Gastrocnemius medialis (tissue), 4 donors: Measurements from ENCODE around the gene PAPPA2. TPM values are rescaled to one million over a fixed set of nuclear protein-coding genes. Genes with fewer than 3 reads are reported as not detected.
"Not testable (repeated sequence)": the region's sequence is repeated elsewhere in the genome, so short reads cannot be mapped to it uniquely, and the experiment has no call there.

Experiments
- ATAC-seq, 2 donors: fragments of 150-250 bp; one replicate each; pipeline ENCODE4 v1.9.1; 2016
- DNase-seq, 2 donors: peaks; one replicate each; pipeline ENCODE4 v3.0.0-alpha.2; 2019
- H3K27ac ChIP-seq, 4 donors: fragments of 200-600 bp; sonication (generic); 1 replicate in 1 of 4; 2 replicates in 3 of 4; pipeline ENCODE4 v1.5.1; 2016 to 2018; ENCODE audit warnings: mild to moderate bottlenecking in 2 of 4, moderate library complexity in 1 of 4
- H3K27me3 ChIP-seq, 3 donors: fragments of 200-600 bp; sonication (generic) in 2 of 3; 1 replicate in 1 of 3; 2 replicates in 2 of 3; pipeline versions ENCODE4 v1.5.1 to v1.6.0; 2016 to 2019; ENCODE audit warnings: mild to moderate bottlenecking in 1 of 3, moderate library complexity in 1 of 3
- H3K36me3 ChIP-seq, 2 donors: fragments of 200-600 bp; sonication (generic) in 1 of 2; one replicate each; pipeline ENCODE4 v1.5.1; 2017 to 2018
- H3K4me1 ChIP-seq, 2 donors: fragments of 200-600 bp; sonication (generic) in 1 of 2; one replicate each; pipeline ENCODE4 v1.5.1; 2016 to 2017; ENCODE audit warnings: mild to moderate bottlenecking in 2 of 2
- H3K4me3 ChIP-seq, 4 donors: fragments of 200-600 bp; sonication (generic) in 3 of 4; 1 replicate in 1 of 4; 2 replicates in 3 of 4; pipeline ENCODE4 v1.5.1; 2016 to 2019; ENCODE audit warnings: mild to moderate bottlenecking in 2 of 4
- H3K9me3 ChIP-seq, 3 donors: fragments of 200-600 bp; sonication (generic) in 2 of 3; 1 replicate in 1 of 3; 2 replicates in 2 of 3; pipeline ENCODE4 v1.5.1; 2016 to 2019
- CTCF ChIP-seq, 5 experiments: fragments of 450-650 bp in 3 of 5; fragments of 200-600 bp in 2 of 5; sonication (generic) in 2 of 5; IDR thresholded peaks in 4 of 5; conservative IDR thresholded peaks in 1 of 5; 1 replicate in 4 of 5; 2 replicates in 1 of 5; pipeline ENCODE4 v1.5.1; 2016 to 2019; ENCODE audit warnings: antibody characterized with exemption in 5 of 5, mild to moderate bottlenecking in 3 of 5, moderate library complexity in 3 of 5
- POLR2A ChIP-seq, 2 donors: fragments of 450-650 bp; IDR thresholded peaks; one replicate each; pipeline ENCODE4 v1.6.1; 2017; ENCODE audit warnings: antibody characterized with exemption in 2 of 2, mild to moderate bottlenecking in 2 of 2, moderate library complexity in 2 of 2
- in situ Hi-C, 4 donors: fragments of 200-750 bp; cut with MboI; loops; one replicate each; pipeline versions ENCODE4 v1.15.0 to v1.8.0; 2017; ENCODE audit warnings: low sequenced_read_pairs in 4 of 4
- intact Hi-C: fragments of 100-400 bp; cut with DNase I; formaldehyde crosslinking; loops from one replicate; pipeline ENCODE4 v1.15.1; 2023; ENCODE audit warnings: low total_unique reads
- total RNA-seq, 4 donors: library from RNA; depleted of rRNA; stranded (reverse); fragments of >200 nt; gene quantifications; one replicate each; pipeline versions ENCODE4 v1.1.0 to v1.2.3, GENCODE V29; 2016

Gene PAPPA2
- total RNA-seq, 4 donors from 2014 or later = 0.11 TPM; not detected in 3

DNA sequence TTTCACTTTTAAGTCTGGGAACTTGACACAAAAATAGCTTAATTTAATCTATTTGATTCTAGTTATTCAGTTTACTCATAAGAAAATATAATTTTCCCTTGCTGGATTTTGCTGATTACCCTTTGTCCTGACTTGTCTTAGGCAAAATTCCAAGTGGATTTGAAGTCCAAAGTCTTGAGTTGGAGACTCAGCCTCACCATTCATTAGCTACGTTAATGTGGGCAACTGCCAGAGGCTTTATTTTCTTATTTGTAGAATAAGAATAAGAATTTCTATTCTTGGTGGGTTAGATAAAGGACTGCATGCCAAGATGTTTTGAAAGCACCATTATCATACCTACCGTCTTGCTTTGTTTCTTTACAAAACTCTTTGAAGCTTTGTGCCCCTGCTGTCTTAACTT lies 22.8 kb upstream of the PAPPA2 start:
- H3K27ac ChIP-seq = no peak overlapping the region
- no peaks in the 10 kb centered on the region for H3K9me3 ChIP-seq
- intact Hi-C loops (no loop called here), in situ Hi-C loops (no loop called here)
- DNase-seq (no peak), ATAC-seq (no peak)
- H3K27me3 ChIP-seq = no peaks in the 10 kb centered on the region
- no peaks in the 10 kb centered on the region for H3K4me1 ChIP-seq
- no peak overlapping the region for H3K4me3 ChIP-seq
- TF ChIP-seq POLR2A (IDR thresholded peaks at IDR 0.05) (no peak), CTCF (IDR thresholded peaks at IDR 0.05 in 4 of 5, conservative IDR thresholded peaks at IDR 0.05 in 1 of 5) (no peak)
- H3K36me3 ChIP-seq = no peaks in the 10 kb centered on the region

DNA sequence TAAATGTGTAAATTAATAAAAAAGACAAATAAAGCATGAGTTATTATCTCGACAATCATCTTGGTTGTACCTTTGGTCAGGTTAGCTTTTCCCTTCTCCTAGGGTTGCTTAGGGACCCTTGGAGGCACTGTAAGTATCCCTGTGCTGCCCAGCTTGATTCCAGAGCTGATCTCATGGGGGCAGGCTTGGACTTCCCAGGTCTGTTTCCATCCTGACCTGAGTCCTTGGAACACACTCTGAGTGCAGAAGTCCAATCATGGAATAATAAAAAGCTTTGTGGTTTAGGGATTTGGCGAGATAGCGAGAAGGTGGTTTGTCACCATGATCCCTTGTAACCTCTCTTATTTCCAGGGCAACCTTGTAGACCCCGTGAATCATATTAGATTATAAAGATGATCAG lies 18.7 kb upstream of the PAPPA2 start:
- TF ChIP-seq CTCF (IDR thresholded peaks at IDR 0.05 in 4 of 5, conservative IDR thresholded peaks at IDR 0.05 in 1 of 5) (no peak), POLR2A (IDR thresholded peaks at IDR 0.05) (no peak)
- intact Hi-C loops = no loop called here
- no peak for DNase-seq

GRCh38 chr1:176445402-176445801 lies 17.6 kb upstream of the PAPPA2 start:
- ATAC-seq (no peak), DNase-seq (no peak)
- H3K4me1 ChIP-seq = no peaks in the 10 kb centered on the region
- no peak overlapping the region for H3K27ac ChIP-seq
- no peaks in the 10 kb centered on the region for H3K27me3 ChIP-seq
- no peaks in the 10 kb centered on the region for H3K9me3 ChIP-seq
- TF ChIP-seq CTCF (IDR thresholded peaks at IDR 0.05 in 4 of 5, conservative IDR thresholded peaks at IDR 0.05 in 1 of 5) (no peak), POLR2A (IDR thresholded peaks at IDR 0.05) (no peak)
- no peaks in the 10 kb centered on the region for H3K36me3 ChIP-seq
- intact Hi-C loops = no loop called here
- H3K4me3 ChIP-seq = no peak overlapping the region
- in situ Hi-C loops = no loop called here

More for the DNA sequence above, 18.7 kb upstream of the PAPPA2 start:
- Histone ChIP-seq H3K27me3 (no peaks in the 10 kb centered on the region), H3K27ac (no peak overlapping the region), H3K9me3 (no peaks in the 10 kb centered on the region), H3K4me1 (no peaks in the 10 kb centered on the region), H3K4me3 (no peak overlapping the region), H3K36me3 (no peaks in the 10 kb centered on the region)
- ATAC-seq = no peak
- in situ Hi-C loops = no loop called here

DNA sequence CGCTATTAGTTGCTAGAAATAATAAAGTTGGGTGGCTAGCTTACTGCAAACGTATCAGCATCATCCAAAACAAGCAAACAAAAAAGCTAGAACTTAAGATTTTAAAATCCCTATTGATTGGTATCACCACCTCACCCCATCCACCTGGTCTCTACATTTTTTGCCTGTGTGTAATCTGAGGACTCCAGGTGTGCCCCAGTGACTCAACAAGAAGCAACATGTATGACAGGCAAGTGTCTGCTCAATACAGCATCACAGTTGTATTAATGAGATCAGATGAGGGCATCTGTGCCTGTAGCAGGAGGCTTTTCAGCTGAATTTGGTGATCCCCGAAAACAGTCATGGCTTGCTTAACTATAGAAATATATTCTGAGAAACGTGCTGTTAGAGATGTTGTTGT lies 14.6 kb upstream of the PAPPA2 start:
- in situ Hi-C loops = no loop called here
- no peaks in the 10 kb centered on the region for H3K4me1 ChIP-seq
- no peak overlapping the region for H3K4me3 ChIP-seq
- no peak for TF ChIP-seq CTCF (IDR thresholded peaks at IDR 0.05 in 4 of 5, conservative IDR thresholded peaks at IDR 0.05 in 1 of 5)
- no peak for TF ChIP-seq POLR2A (IDR thresholded peaks at IDR 0.05)
- no peak overlapping the region for H3K27ac ChIP-seq
- ATAC-seq = no peak
- intact Hi-C loops = no loop called here
- no peak for DNase-seq
- H3K36me3 ChIP-seq = no peaks in the 10 kb centered on the region
- no peaks in the 10 kb centered on the region for H3K27me3 ChIP-seq
- no peaks in the 10 kb centered on the region for H3K9me3 ChIP-seq

GRCh38 chr1:176450526-176450925 lies 12.4 kb upstream of the PAPPA2 start:
- Histone ChIP-seq H3K4me3 (no peak overlapping the region), H3K27me3 (no peaks in the 10 kb centered on the region), H3K27ac (no peak overlapping the region), H3K9me3 (no peaks in the 10 kb centered on the region), H3K4me1 (no peaks in the 10 kb centered on the region), H3K36me3 (no peaks in the 10 kb centered on the region)
- intact Hi-C loops = no loop called here
- in situ Hi-C loops = no loop called here
- no peak for TF ChIP-seq POLR2A (IDR thresholded peaks at IDR 0.05)
- TF ChIP-seq CTCF (IDR thresholded peaks at IDR 0.05 in 4 of 5, conservative IDR thresholded peaks at IDR 0.05 in 1 of 5) = no peak
- ATAC-seq (no peak), DNase-seq (no peak)

DNA sequence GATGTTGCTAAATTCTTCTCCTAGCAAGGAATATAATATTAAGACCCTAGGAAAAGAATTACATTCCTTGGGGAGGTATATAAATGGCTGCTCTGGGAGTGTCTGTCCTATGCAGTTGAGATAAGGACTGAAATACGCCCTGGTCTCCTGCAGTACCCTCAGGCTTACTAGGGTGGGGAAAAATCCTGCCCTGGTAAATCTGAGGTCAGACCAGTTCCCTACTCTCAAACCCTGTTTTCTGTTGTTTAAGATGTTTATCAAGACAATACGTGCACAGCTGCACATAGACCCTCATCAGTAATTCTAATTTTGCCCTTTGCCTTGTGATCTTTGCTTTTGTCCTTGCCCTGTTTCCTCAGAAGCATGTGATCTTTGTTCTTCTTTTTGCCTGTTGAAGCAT lies 11.2 kb upstream of the PAPPA2 start:
- H3K27me3 ChIP-seq, in situ Hi-C loops, H3K4me3 ChIP-seq: not testable (repeated sequence)

More for the DNA sequence above, 11.2 kb upstream of the PAPPA2 start:
- ATAC-seq, H3K9me3 ChIP-seq, DNase-seq, H3K36me3 ChIP-seq, H3K27ac ChIP-seq, intact Hi-C loops, H3K4me1 ChIP-seq: not testable (repeated sequence)
